PC-9 (cell line): ENCODE data around the gene JAG1.

ENCODE experiments used
- CTCF ChIP-seq: fragments of 200-600 bp; sonication (generic); conservative IDR thresholded peaks from 2 replicates; pipeline ENCODE4 v1.6.1; 2017; ENCODE audit warnings: mixed run types, antibody characterized with exemption, mild to moderate bottlenecking, moderate library complexity
- EZH2 ChIP-seq: fragments of 200-600 bp; sonication (generic); IDR thresholded peaks from 2 replicates; pipeline ENCODE4 v1.8.0; 2017; ENCODE audit warnings: antibody characterized with exemption, low read depth

DNA sequence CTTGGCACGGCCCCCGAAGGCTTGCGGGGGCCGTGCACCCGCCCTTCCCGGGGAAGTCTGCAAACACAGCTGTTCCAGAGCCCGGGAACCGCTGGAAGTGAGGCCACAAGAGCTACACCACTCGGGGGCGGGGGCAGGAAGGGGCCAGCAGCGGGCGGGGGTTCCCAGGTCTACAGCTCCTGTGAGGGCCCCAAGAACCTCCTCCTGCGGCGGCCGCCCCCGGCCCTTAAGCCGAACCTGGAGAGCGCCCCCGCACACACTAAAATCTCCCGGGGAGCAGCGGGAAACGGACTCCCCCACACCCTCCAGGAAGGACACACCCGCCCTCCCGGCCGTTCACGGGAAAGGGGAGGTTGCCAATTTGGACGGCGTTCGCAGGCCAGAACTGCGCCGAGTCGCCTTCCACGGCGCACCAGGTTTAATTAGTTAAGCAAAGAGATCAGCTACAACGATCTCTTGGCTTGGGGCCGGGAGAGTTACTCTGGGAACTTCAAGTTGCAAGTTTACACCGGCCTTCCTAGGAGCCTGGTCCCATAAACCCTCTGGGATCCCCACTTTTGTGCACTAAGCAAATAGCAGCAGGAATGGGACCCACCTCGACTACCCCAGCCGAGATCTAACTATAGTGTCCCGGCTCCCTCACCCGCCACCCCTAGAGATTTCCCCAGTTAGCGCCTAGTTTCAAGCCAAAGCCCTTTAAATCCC is 1.7 kb downstream of the JAG1 start:
- TF ChIP-seq CTCF (no peak), EZH2 (no peak)
